ENCODE results near the gene KCND1.

- TF ChIP-seq EZH2 (IDR thresholded peaks at IDR 0.05): no peak
- no peak for TF ChIP-seq POLR2AphosphoS5 (IDR thresholded peaks at IDR 0.05; ENCODE audit: borderline replicate concordance, low read depth, low read length)
- no peak for TF ChIP-seq FOXP2 (optimal IDR thresholded peaks at IDR 0.05; ENCODE audit: control extremely low read depth, extremely low read length, insufficient read depth)
Observed at GRCh38 chrX:48969471-48969870, 2.2 kb downstream of the KCND1 start.
